ENCODE data around the gene FUT4. TPM values are rescaled to one million over a fixed set of nuclear protein-coding genes. Genes with fewer than 3 reads are reported as not detected.
"Not testable (repeated sequence)": the region's sequence is repeated elsewhere in the genome, so short reads cannot be mapped to it uniquely, and the experiment has no call there.

Gene FUT4
- polyA plus RNA-seq, 3 donors: 5.3 to 5.9 (median 5.3) TPM

GRCh38 chr11:94557421-94557820 lies 13.7 kb downstream of the FUT4 start:
- no peak for DNase-seq (ENCODE audit: extremely low read depth in 1 of 11, low read depth in 9 of 11, low spot score in 4 of 11)

GRCh38 chr11:94557992-94558391 lies 14.3 kb downstream of the FUT4 start:
- no peak for DNase-seq (ENCODE audit: extremely low read depth in 1 of 11, low read depth in 9 of 11, low spot score in 4 of 11)

- DNase-seq (ENCODE audit: extremely low read depth in 1 of 11, low read depth in 9 of 11, low spot score in 4 of 11): no peak
These were observed 14.7 kb downstream of the FUT4 start for GRCh38 chr11:94558468-94558867.

- DNase-seq (ENCODE audit: extremely low read depth in 1 of 11, low read depth in 9 of 11, low spot score in 4 of 11): no peak
These were observed 15.2 kb downstream of the FUT4 start for GRCh38 chr11:94558932-94559331.

- no peak for DNase-seq (ENCODE audit: extremely low read depth in 1 of 11, low read depth in 9 of 11, low spot score in 4 of 11)
These were observed 15.6 kb downstream of the FUT4 start for GRCh38 chr11:94559361-94559760.

GRCh38 chr11:94560834-94561233 lies 17.1 kb downstream of the FUT4 start:
- DNase-seq (ENCODE audit: extremely low read depth in 1 of 11, low read depth in 9 of 11, low spot score in 4 of 11): no peak

- DNase-seq (ENCODE audit: extremely low read depth in 1 of 11, low read depth in 9 of 11, low spot score in 4 of 11): peak in 1 of 11 donors; percentile 18
These were observed 19.6 kb downstream of the FUT4 start for GRCh38 chr11:94563176-94563847.

- DNase-seq (ENCODE audit: extremely low read depth in 1 of 11, low read depth in 9 of 11, low spot score in 4 of 11): no peak
These were observed 20.2 kb downstream of the FUT4 start for GRCh38 chr11:94563848-94564467.

- DNase-seq (ENCODE audit: extremely low read depth in 1 of 11, low read depth in 9 of 11, low spot score in 4 of 11): no peak
These were observed 23.5 kb downstream of the FUT4 start, which contains the start of gene PIWIL4 for GRCh38 chr11:94567181-94567670. PIWIL4 (plus strand) TSS chr11:94567368; CDS start chr11:94567519, 151 bp downstream.

- no peak for DNase-seq (ENCODE audit: extremely low read depth in 1 of 11, low read depth in 9 of 11, low spot score in 4 of 11)
These were observed 24.5 kb downstream of the FUT4 start for GRCh38 chr11:94568200-94568599.

- no peak for DNase-seq (ENCODE audit: extremely low read depth in 1 of 11, low read depth in 9 of 11, low spot score in 4 of 11)
These were observed 25.0 kb downstream of the FUT4 start for GRCh38 chr11:94568717-94569116.

GRCh38 chr11:94572975-94573374 lies 29.3 kb downstream of the FUT4 start:
- DNase-seq (ENCODE audit: extremely low read depth in 1 of 11, low read depth in 9 of 11, low spot score in 4 of 11): not testable (repeated sequence)

- no peak for DNase-seq (ENCODE audit: extremely low read depth in 1 of 11, low read depth in 9 of 11, low spot score in 4 of 11)
These were observed 30.7 kb downstream of the FUT4 start for GRCh38 chr11:94574193-94574961.

GRCh38 chr11:94576306-94576705 lies 32.6 kb downstream of the FUT4 start:
- DNase-seq (ENCODE audit: extremely low read depth in 1 of 11, low read depth in 9 of 11, low spot score in 4 of 11): no peak

- no peak for DNase-seq (ENCODE audit: extremely low read depth in 1 of 11, low read depth in 9 of 11, low spot score in 4 of 11)
These were observed 34.1 kb downstream of the FUT4 start for GRCh38 chr11:94577841-94578240.

GRCh38 chr11:94581926-94582325 lies 38.2 kb downstream of the FUT4 start:
- no peak for DNase-seq (ENCODE audit: extremely low read depth in 1 of 11, low read depth in 9 of 11, low spot score in 4 of 11)

- no peak for DNase-seq (ENCODE audit: extremely low read depth in 1 of 11, low read depth in 9 of 11, low spot score in 4 of 11)
These were observed 39.6 kb downstream of the FUT4 start for GRCh38 chr11:94583213-94583865.

GRCh38 chr11:94583866-94584500 lies 40.3 kb downstream of the FUT4 start:
- DNase-seq (ENCODE audit: extremely low read depth in 1 of 11, low read depth in 9 of 11, low spot score in 4 of 11): no peak

GRCh38 chr11:94584978-94585377 lies 41.3 kb downstream of the FUT4 start:
- no peak for DNase-seq (ENCODE audit: extremely low read depth in 1 of 11, low read depth in 9 of 11, low spot score in 4 of 11)

Measured in renal cortex interstitium (tissue), 11 donors.